B cell (primary cell): Measurements from ENCODE around the gene FAF1.

ENCODE experiments used
- EZH2 ChIP-seq: IDR thresholded peaks from 2 replicates; pipeline ENCODE4 v1.6.1; 2012; ENCODE audit warnings: borderline replicate concordance, low read depth, mild to moderate bottlenecking, moderate library complexity, low read length; ENCODE audit not compliant: insufficient read depth, poor library complexity, severe bottlenecking
- TF ChIP-seq, protein P1 (sequence below): fragments of 200-600 bp; IDR thresholded peaks from one replicate; pipeline ENCODE4 v1.8.0; 2022; ENCODE audit warnings: antibody characterized with exemption, mild to moderate bottlenecking

DNA sequence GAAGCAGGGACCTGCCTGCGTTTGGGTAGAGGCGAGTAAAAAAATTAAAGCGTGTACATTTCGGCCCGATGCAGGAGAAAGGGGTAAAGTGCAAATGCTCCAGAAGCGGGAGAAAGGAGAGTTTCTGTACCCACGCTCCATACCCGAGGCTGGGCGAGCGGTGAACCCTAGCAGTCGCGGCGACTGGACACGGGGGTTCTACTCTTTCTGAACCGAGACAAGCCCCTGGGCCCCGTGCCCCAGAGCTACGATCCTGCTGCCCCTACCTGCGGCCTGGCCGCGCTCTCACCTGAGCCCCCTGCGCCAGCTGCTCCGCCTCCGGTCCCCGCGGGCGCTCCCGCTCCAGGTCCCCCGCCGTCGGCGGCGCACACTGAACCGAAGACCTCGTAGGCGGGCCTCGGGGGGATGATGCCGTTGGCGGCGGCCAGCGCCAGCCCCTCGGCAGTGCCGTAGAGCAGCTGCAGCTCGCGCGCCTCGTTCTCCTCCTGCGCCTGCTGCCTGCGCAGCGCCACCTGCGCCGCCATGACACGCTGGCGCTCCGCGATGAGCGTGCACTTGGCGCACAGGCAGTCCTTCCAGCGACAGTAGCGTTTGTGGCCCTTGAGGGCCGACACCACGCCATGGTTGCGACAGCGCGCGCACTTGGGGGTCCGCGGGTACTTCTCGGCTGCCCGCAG lies 539.2 kb downstream of the FAF1 start:
- TF ChIP-seq, protein P1, sequence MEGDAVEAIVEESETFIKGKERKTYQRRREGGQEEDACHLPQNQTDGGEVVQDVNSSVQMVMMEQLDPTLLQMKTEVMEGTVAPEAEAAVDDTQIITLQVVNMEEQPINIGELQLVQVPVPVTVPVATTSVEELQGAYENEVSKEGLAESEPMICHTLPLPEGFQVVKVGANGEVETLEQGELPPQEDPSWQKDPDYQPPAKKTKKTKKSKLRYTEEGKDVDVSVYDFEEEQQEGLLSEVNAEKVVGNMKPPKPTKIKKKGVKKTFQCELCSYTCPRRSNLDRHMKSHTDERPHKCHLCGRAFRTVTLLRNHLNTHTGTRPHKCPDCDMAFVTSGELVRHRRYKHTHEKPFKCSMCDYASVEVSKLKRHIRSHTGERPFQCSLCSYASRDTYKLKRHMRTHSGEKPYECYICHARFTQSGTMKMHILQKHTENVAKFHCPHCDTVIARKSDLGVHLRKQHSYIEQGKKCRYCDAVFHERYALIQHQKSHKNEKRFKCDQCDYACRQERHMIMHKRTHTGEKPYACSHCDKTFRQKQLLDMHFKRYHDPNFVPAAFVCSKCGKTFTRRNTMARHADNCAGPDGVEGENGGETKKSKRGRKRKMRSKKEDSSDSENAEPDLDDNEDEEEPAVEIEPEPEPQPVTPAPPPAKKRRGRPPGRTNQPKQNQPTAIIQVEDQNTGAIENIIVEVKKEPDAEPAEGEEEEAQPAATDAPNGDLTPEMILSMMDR: no peak
- TF ChIP-seq EZH2: no peak
